HepG2 (cell line): ENCODE results near the gene TYMP. TPM values are rescaled to one million over a fixed set of nuclear protein-coding genes. Genes with fewer than 3 reads are reported as not detected.
A peak's percentile ranks its signal among the peaks of the same experiment; 100 is the strongest.

Source experiments
- AGO2 ChIP-seq: fragments of 200-400 bp; formaldehyde crosslinking; optimal IDR thresholded peaks from 2 replicates; pipeline ENCODE3; 2017; ENCODE audit warnings: mild to moderate bottlenecking, low read depth, low read length, moderate library complexity
- BRF2 ChIP-seq: sonication (generic); formaldehyde crosslinking; IDR thresholded peaks from 2 replicates; pipeline ENCODE4 v1.8.1; 2022; ENCODE audit warnings: mild to moderate bottlenecking, missing genetic modification reagents
- FOSL2 ChIP-seq: sonication (generic); formaldehyde crosslinking; IDR thresholded peaks from 2 replicates; pipeline ENCODE4 v1.4.0; 2020; ENCODE audit warnings: missing genetic modification reagents
- HOXA9 ChIP-seq: sonication (generic); formaldehyde crosslinking; IDR thresholded peaks from 2 replicates; pipeline ENCODE4 v1.8.1; 2022; ENCODE audit warnings: missing genetic modification reagents, mild to moderate bottlenecking, moderate library complexity, borderline replicate concordance
- MAF1 ChIP-seq: sonication (generic); formaldehyde crosslinking; IDR thresholded peaks from 2 replicates; pipeline ENCODE4 v1.5.0; 2020; ENCODE audit warnings: missing genetic modification reagents, borderline replicate concordance
- NAIF1 ChIP-seq: sonication (generic); formaldehyde crosslinking; IDR thresholded peaks from 2 replicates; pipeline ENCODE4 v1.5.0; 2020; ENCODE audit warnings: mild to moderate bottlenecking, missing genetic modification reagents, borderline replicate concordance
- POGK ChIP-seq: sonication (generic); formaldehyde crosslinking; conservative IDR thresholded peaks from 2 replicates; pipeline ENCODE4 v1.8.0; 2022; ENCODE audit warnings: mild to moderate bottlenecking, moderate library complexity, missing genetic modification reagents
- PRDM4 ChIP-seq: sonication (generic); formaldehyde crosslinking; IDR thresholded peaks from 2 replicates; pipeline ENCODE4 v1.9.0; 2021; ENCODE audit warnings: missing genetic modification reagents, borderline replicate concordance
- REPIN1 ChIP-seq: sonication (generic); formaldehyde crosslinking; IDR thresholded peaks from 2 replicates; pipeline ENCODE4 v1.8.0; 2022; ENCODE audit warnings: missing genetic modification reagents, low read depth, mild to moderate bottlenecking, borderline replicate concordance
- REXO4 ChIP-seq: sonication (generic); formaldehyde crosslinking; IDR thresholded peaks from 2 replicates; pipeline ENCODE4 v1.8.0; 2022; ENCODE audit warnings: missing genetic modification reagents, mild to moderate bottlenecking, borderline replicate concordance
- TCF12 ChIP-seq, 2 experiments: fragments of 450-650 bp in 1 of 2; sonication (generic) in 1 of 2; formaldehyde crosslinking in 1 of 2; IDR thresholded peaks; 2 replicates each; pipeline versions ENCODE4 v1.6.1 to v1.8.0; 2017 to 2022; ENCODE audit warnings: antibody characterized with exemption in 1 of 2, mild to moderate bottlenecking in 1 of 2, missing genetic modification reagents in 1 of 2, moderate library complexity in 1 of 2
- TMF1 ChIP-seq: sonication (generic); formaldehyde crosslinking; IDR thresholded peaks from 2 replicates; pipeline ENCODE4 v1.8.1; 2022; ENCODE audit warnings: low read depth, missing genetic modification reagents
- ZBTB38 ChIP-seq: sonication (generic); formaldehyde crosslinking; IDR thresholded peaks from 2 replicates; pipeline ENCODE4 v1.5.1; 2020; ENCODE audit warnings: mild to moderate bottlenecking, missing genetic modification reagents
- ZFP62 ChIP-seq: sonication (generic); formaldehyde crosslinking; IDR thresholded peaks from 2 replicates; pipeline ENCODE4 v1.4.0; 2020; ENCODE audit warnings: missing genetic modification reagents
- ZNF224 ChIP-seq: sonication (generic); formaldehyde crosslinking; IDR thresholded peaks from 2 replicates; pipeline ENCODE4 v1.5.0; 2020; ENCODE audit warnings: mild to moderate bottlenecking, missing genetic modification reagents
- ZNF3 ChIP-seq: IDR thresholded peaks from 2 replicates; pipeline ENCODE4 v1.7.0; 2017; ENCODE audit warnings: inconsistent platforms
- ZNF350 ChIP-seq: sonication (generic); formaldehyde crosslinking; IDR thresholded peaks from 2 replicates; pipeline ENCODE4 v1.4.0; 2020; ENCODE audit warnings: mild to moderate bottlenecking, low read depth, missing genetic modification reagents, borderline replicate concordance
- ZNF513 ChIP-seq: sonication (generic); formaldehyde crosslinking; conservative IDR thresholded peaks from 2 replicates; pipeline ENCODE4 v1.5.0; 2020; ENCODE audit warnings: missing genetic modification reagents
- polyA plus RNA-seq, 8 experiments: library from polyadenylated mRNA; depleted of rRNA in 3 of 8; stranded (reverse) in 7 of 8; unstranded in 1 of 8; fragments of >200 nt; fragmentation: Illumina TruSeq in 4 of 8; extraction: Trizol in 4 of 8; gene quantifications; 2 replicates each; pipeline versions ENCODE4 v1.2.1 to v1.2.3, GENCODE V29; 2011 to 2016; ENCODE audit warnings: low read depth in 4 of 8, missing spikeins in 1 of 8, mixed read lengths in 1 of 8; ENCODE audit not compliant: insufficient read depth in 1 of 8
- total RNA-seq, 5 experiments: library from RNA; depleted of rRNA; stranded (reverse); fragments of >200 nt; fragmentation: Illumina TruSeq; extraction: Trizol; gene quantifications; 2 replicates each; pipeline ENCODE4 v1.2.3, GENCODE V29; 2016; ENCODE audit warnings: low read depth in 1 of 5
- TF ChIP-seq, protein P1 (sequence below): sonication (generic); formaldehyde crosslinking; IDR thresholded peaks from 2 replicates; pipeline ENCODE4 v1.4.0; 2020; ENCODE audit warnings: missing genetic modification reagents, low read depth, mild to moderate bottlenecking, borderline replicate concordance
- TF ChIP-seq, protein P2 (sequence below): fragments of 450-650 bp; IDR thresholded peaks from 2 replicates; pipeline ENCODE4 v1.6.1; 2017

TYMP gene
- total and polyA plus RNA-seq, 2 of the 13 experiments (the other 11 are each of a cell fraction or from before 2014, with no cell fraction given), result 3.9 to 4.3 TPM

DNA sequence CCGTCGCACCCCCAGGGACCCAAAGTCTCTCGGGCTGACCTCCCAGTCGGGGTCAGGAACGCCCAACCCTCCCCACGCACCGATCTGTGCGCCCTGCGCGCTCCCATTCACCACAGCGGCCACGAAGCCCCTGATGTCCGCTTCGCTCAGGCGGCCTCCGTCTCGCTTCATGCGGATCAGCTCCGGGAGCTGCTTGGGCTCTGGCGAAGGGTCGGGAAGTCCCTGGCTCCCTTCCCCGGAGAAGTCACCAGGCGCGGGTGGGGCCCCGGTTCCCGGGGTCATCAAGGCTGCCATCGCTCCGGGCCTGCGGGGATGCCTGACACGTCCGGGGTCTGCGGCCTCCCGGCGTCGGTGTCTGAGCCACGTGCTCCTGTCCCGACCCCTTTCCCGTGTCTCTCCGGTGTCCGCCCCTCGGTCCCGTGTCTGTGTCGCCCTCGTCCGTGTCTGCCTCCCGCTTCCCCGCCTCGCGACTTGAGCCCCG is 356 bp downstream of the TYMP start (continued):
- TF ChIP-seq TMF1 (CRISPR knock-in tag) (0 out of 2 replicates have a peak, but pooled peaks have one; percentile 5), PRDM4 (CRISPR knock-in tag) (no peak), REXO4 (CRISPR knock-in tag) (0 out of 2 replicates have a peak, but pooled peaks have one; percentile 12), ZNF513 (CRISPR knock-in tag) (no peak), AGO2 (peak; percentile 95), ZNF224 (CRISPR knock-in tag) (no peak), ZFP62 (no peak), NAIF1 (CRISPR knock-in tag) (no peak), FOSL2 (CRISPR knock-in tag) (no peak), ZNF3 (CRISPR knock-in tag) (no peak), HOXA9 (CRISPR knock-in tag) (no peak), ZNF350 (0 out of 2 replicates have a peak, but pooled peaks have one; percentile 23), TCF12 (IDR thresholded peaks at IDR 0.05) (no peak), TCF12 (CRISPR knock-in tag; IDR thresholded peaks at IDR 0.05) (0 out of 2 replicates have a peak, but pooled peaks have one; percentile 39), BRF2 (CRISPR knock-in tag) (peak; percentile 42; the same call in 1 of the 2 replicates), MAF1 (no peak), REPIN1 (CRISPR knock-in tag) (no peak), POGK (0 out of 2 replicates have a peak, but pooled peaks have one; percentile 18), ZBTB38 (CRISPR knock-in tag) (peak; percentile 71)
- TF ChIP-seq, protein P1, sequence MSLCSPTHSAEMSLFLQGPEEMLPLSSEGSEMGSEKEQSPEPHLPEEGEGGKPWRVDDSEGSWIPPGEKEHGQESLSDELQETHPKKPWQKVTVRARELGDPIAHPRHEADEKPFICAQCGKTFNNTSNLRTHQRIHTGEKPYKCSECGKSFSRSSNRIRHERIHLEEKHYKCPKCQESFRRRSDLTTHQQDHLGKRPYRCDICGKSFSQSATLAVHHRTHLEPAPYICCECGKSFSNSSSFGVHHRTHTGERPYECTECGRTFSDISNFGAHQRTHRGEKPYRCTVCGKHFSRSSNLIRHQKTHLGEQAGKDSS (CRISPR knock-in tag), result no peak
- TF ChIP-seq, protein P2, sequence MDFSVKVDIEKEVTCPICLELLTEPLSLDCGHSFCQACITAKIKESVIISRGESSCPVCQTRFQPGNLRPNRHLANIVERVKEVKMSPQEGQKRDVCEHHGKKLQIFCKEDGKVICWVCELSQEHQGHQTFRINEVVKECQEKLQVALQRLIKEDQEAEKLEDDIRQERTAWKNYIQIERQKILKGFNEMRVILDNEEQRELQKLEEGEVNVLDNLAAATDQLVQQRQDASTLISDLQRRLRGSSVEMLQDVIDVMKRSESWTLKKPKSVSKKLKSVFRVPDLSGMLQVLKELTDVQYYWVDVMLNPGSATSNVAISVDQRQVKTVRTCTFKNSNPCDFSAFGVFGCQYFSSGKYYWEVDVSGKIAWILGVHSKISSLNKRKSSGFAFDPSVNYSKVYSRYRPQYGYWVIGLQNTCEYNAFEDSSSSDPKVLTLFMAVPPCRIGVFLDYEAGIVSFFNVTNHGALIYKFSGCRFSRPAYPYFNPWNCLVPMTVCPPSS, result no peak
